GM23338 (cell line): ENCODE measurements around the gene UBE2K. TPM values are rescaled to one million over a fixed set of nuclear protein-coding genes. Genes with fewer than 3 reads are reported as not detected.

Experiments
- ATAC-seq: fragments of 200-7000 bp; cut with Tn5 transposase; 3 replicates; pipeline ENCODE4 v1.9.1; 2020
- DNase-seq: peaks from one replicate; pipeline ENCODE4 v3.0.0-alpha.2; 2015; ENCODE audit warnings: low spot score
- H2AFZ ChIP-seq: fragments of 200-600 bp; sonication (generic); 2 replicates; pipeline ENCODE4 v1.8.0; 2016; ENCODE audit warnings: antibody characterized with exemption, mild to moderate bottlenecking, moderate library complexity
- H3F3A ChIP-seq: fragments of 200-600 bp; sonication (generic); replicated peaks from 2 replicates; pipeline ENCODE4 v1.8.0; 2017; ENCODE audit warnings: antibody characterized with exemption, mixed run types, low read depth
- H3K27ac ChIP-seq: fragments of 200-600 bp; sonication (generic); 2 replicates; pipeline ENCODE4 v1.6.1; 2016; ENCODE audit warnings: low read depth
- H3K27me3 ChIP-seq: fragments of 200-600 bp; sonication (generic); 2 replicates; pipeline ENCODE4 v1.8.0; 2016; ENCODE audit warnings: mild to moderate bottlenecking, mixed run types, moderate library complexity; ENCODE audit not compliant: insufficient read depth
- H3K36me3 ChIP-seq: fragments of 200-600 bp; sonication (generic); 2 replicates; pipeline ENCODE4 v1.8.0; 2016; ENCODE audit warnings: mild to moderate bottlenecking; ENCODE audit not compliant: insufficient read depth
- H3K4me1 ChIP-seq: fragments of 200-600 bp; sonication (generic); 2 replicates; pipeline ENCODE4 v1.8.0; 2016; ENCODE audit warnings: mild to moderate bottlenecking, moderate library complexity; ENCODE audit not compliant: insufficient read depth
- H3K4me2 ChIP-seq: fragments of 200-600 bp; sonication (generic); 2 replicates; pipeline ENCODE4 v1.7.1; 2017; ENCODE audit warnings: mixed run types
- H3K4me3 ChIP-seq: fragments of 200-600 bp; sonication (generic); 2 replicates; pipeline ENCODE4 v1.6.1; 2016; ENCODE audit warnings: mixed run types
- H3K79me2 ChIP-seq: fragments of 200-600 bp; sonication (generic); replicated peaks from 2 replicates; pipeline ENCODE4 v1.8.0; 2017; ENCODE audit warnings: mild to moderate bottlenecking; ENCODE audit not compliant: insufficient read depth
- H3K9me2 ChIP-seq: fragments of 200-600 bp; sonication (generic); 2 replicates; pipeline ENCODE4 v1.8.0; 2017; ENCODE audit not compliant: insufficient read depth
- H4K20me1 ChIP-seq: fragments of 200-600 bp; sonication (generic); replicated peaks from 2 replicates; pipeline ENCODE4 v1.8.0; 2017; ENCODE audit warnings: mild to moderate bottlenecking; ENCODE audit not compliant: insufficient read depth
- H3K27ac Mint-ChIP-seq: 2 replicates; pipeline ENCODE4 v1.8.0; 2020; ENCODE audit warnings: inconsistent platforms, mild to moderate bottlenecking, moderate library complexity, mixed read lengths
- H3K27me3 Mint-ChIP-seq: 3 replicates; pipeline ENCODE4 v1.8.0; 2022; ENCODE audit warnings: low read depth, mild to moderate bottlenecking, moderate library complexity, mixed read lengths, inconsistent platforms; ENCODE audit not compliant: insufficient read depth, poor library complexity
- H3K36me3 Mint-ChIP-seq: 3 replicates; pipeline ENCODE4 v1.8.0; 2021; ENCODE audit warnings: low read depth, mild to moderate bottlenecking, inconsistent platforms, moderate library complexity, mixed read lengths
- H3K4me1 Mint-ChIP-seq: 3 replicates; pipeline ENCODE4 v1.8.0; 2020; ENCODE audit warnings: mild to moderate bottlenecking, inconsistent platforms, mixed read lengths
- H3K4me3 Mint-ChIP-seq: 3 replicates; pipeline ENCODE4 v1.8.0; 2021; ENCODE audit warnings: moderate library complexity, mild to moderate bottlenecking, inconsistent platforms, mixed read lengths
- H3K9me3 Mint-ChIP-seq: 3 replicates; pipeline ENCODE4 v1.8.0; 2020; ENCODE audit warnings: moderate library complexity, mild to moderate bottlenecking, inconsistent platforms, mixed read lengths
- CREB1 ChIP-seq: fragments of 250-450 bp; sonication (Bioruptor Pico); IDR thresholded peaks from 2 replicates; pipeline ENCODE4 v1.5.0; 2020; ENCODE audit warnings: low read depth, mild to moderate bottlenecking, moderate library complexity
- CTCF ChIP-seq, 2 experiments: fragments of 200-600 bp in 1 of 2; sonication (generic) in 1 of 2; conservative IDR thresholded peaks; 2 replicates each; pipeline versions ENCODE4 v1.5.1 to v1.6.1; 2016 to 2017; ENCODE audit warnings: antibody characterized with exemption in 2 of 2, low read depth in 2 of 2, mild to moderate bottlenecking in 2 of 2, moderate library complexity in 1 of 2
- ETS1 ChIP-seq: IDR thresholded peaks from 2 replicates; pipeline ENCODE4 v1.6.1; 2016; ENCODE audit warnings: antibody characterized with exemption
- EZH2 ChIP-seq: fragments of 200-600 bp; sonication (generic); IDR thresholded peaks from one replicate; pipeline ENCODE4 v1.8.0; 2017; ENCODE audit warnings: antibody characterized with exemption, mild to moderate bottlenecking, low read depth; ENCODE audit not compliant: unreplicated experiment
- EZH2phosphoT487 ChIP-seq: fragments of 200-600 bp; sonication (generic); IDR thresholded peaks from one replicate; pipeline ENCODE4 v1.8.1; 2018; ENCODE audit warnings: antibody characterized with exemption; ENCODE audit not compliant: unreplicated experiment
- JUNB ChIP-seq: IDR thresholded peaks from one replicate; pipeline ENCODE4 v1.6.1; 2016; ENCODE audit warnings: antibody characterized with exemption; ENCODE audit not compliant: unreplicated experiment
- NANOG ChIP-seq: IDR thresholded peaks from 2 replicates; pipeline ENCODE4 v1.6.1; 2016; ENCODE audit warnings: antibody characterized with exemption, borderline replicate concordance
- POLR2AphosphoS5 ChIP-seq: IDR thresholded peaks from 2 replicates; pipeline ENCODE4 v1.6.1; 2016; ENCODE audit warnings: antibody characterized with exemption, low read depth
- REST ChIP-seq: IDR thresholded peaks from one replicate; pipeline ENCODE4 v1.6.1; 2018; ENCODE audit warnings: antibody characterized with exemption; ENCODE audit not compliant: unreplicated experiment
- STAT1 ChIP-seq: IDR thresholded peaks from one replicate; pipeline ENCODE4 v1.6.1; 2016; ENCODE audit warnings: antibody characterized with exemption; ENCODE audit not compliant: unreplicated experiment
- ZNF114 ChIP-seq: fragments of 250-450 bp; sonication (Bioruptor Pico); IDR thresholded peaks from 2 replicates; pipeline ENCODE4 v1.5.0; 2020; ENCODE audit warnings: mild to moderate bottlenecking, moderate library complexity
- ZNF331 ChIP-seq: fragments of 250-450 bp; sonication (Bioruptor Pico); IDR thresholded peaks from 2 replicates; pipeline ENCODE4 v1.5.0; 2020; ENCODE audit warnings: low read depth, mild to moderate bottlenecking, moderate library complexity
- polyA plus RNA-seq: library from polyadenylated mRNA; unstranded; fragments of >200 nt; fragmentation: Nextera tagmentation; extraction: Ambion mirVana; gene quantifications from 2 replicates; pipeline ENCODE4 v1.2.1, GENCODE V29; 2016
- total RNA-seq: library from RNA; depleted of rRNA; stranded (reverse); fragments of >200 nt; shearing (Covaris generic); gene quantifications from 2 replicates; pipeline ENCODE4 v1.2.3, GENCODE V29; 2014

UBE2K gene
- total and polyA plus RNA-seq, 2 experiments from 2014 or later, result 97.7 to 207 TPM

GRCh38 chr4:39741401-39741800, 43.5 kb downstream of the UBE2K start:
- H3K27ac ChIP-seq, result no peak overlapping the region
- H3K4me2 ChIP-seq, result no peak overlapping the region
- no peaks in the 10 kb centered on the region for H3K4me1 ChIP-seq
- no peaks in the 10 kb centered on the region for H3K9me2 ChIP-seq
- Mint-ChIP-seq H3K9me3 (no peaks in the 10 kb centered on the region), H3K4me3 (no peak overlapping the region), H3K27me3 (no peaks in the 10 kb centered on the region), H3K4me1 (no peaks in the 10 kb centered on the region), H3K27ac (no peak overlapping the region), H3K36me3 (peaks cover 38% of the 10 kb centered on the region)
- H3F3A ChIP-seq, result 0 out of 2 replicates have a peak, but pooled peaks cover 4% of the 10 kb centered on the region
- ATAC-seq (no peak), DNase-seq (no peak)
- H3K36me3 ChIP-seq, result peaks cover 5% of the 10 kb centered on the region
- no peaks in the 10 kb centered on the region for H3K27me3 ChIP-seq
- no peak for TF ChIP-seq REST
- TF ChIP-seq CREB1 (CRISPR knock-in tag), result no peak
- no peak for TF ChIP-seq NANOG
- TF ChIP-seq CTCF (conservative IDR thresholded peaks at IDR 0.05; ENCODE audit: low read depth in 2 of 2), result no peak
- TF ChIP-seq ZNF114, result no peak
- TF ChIP-seq ETS1, result no peak
- TF ChIP-seq ZNF331 (CRISPR knock-in tag), result no peak
- no peak for TF ChIP-seq JUNB
- no peak for TF ChIP-seq EZH2phosphoT487
- no peak for TF ChIP-seq STAT1
- TF ChIP-seq EZH2, result no peak
- no peak for TF ChIP-seq POLR2AphosphoS5
- peaks cover 89% of the 10 kb centered on the region for H3K79me2 ChIP-seq
- H4K20me1 ChIP-seq, result peaks cover 25% of the 10 kb centered on the region
- no peak overlapping the region for H2AFZ ChIP-seq
- H3K4me3 ChIP-seq, result no peak overlapping the region
